Astrocyte (in vitro differentiated cells and primary cell): ENCODE results near the gene FKBP7.

Experiments used
- EZH2 ChIP-seq: IDR thresholded peaks from 2 replicates; pipeline ENCODE4 v1.6.1; 2012; ENCODE audit warnings: mild to moderate bottlenecking, low read length, inconsistent platforms; ENCODE audit not compliant: insufficient read depth
- TF ChIP-seq, protein P1 (sequence below): IDR thresholded peaks from 2 replicates; pipeline ENCODE4 v1.5.1; 2011; ENCODE audit warnings: low read depth, mild to moderate bottlenecking, inconsistent platforms, low read length, moderate library complexity; ENCODE audit not compliant: insufficient read depth

DNA sequence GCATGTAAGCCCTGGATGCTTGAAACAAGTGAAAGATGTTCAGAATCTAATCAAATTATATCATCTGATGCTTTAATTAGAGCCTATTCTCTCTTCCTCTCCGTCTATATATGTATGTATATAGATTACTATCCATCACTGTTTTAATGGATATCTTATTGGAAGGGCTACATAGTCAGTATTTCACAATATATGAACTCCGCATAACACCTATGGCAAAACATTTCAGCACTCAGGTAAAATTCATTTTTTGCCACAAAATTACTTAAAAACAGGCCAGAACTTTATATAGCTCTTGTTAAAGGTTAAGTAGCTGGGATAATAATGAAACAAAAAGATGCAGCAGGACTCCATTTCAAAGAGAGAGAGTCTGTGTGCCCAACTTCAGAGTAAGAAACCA, 26.1 kb downstream of the FKBP7 start:
- TF ChIP-seq EZH2, result no peak
- TF ChIP-seq, protein P1, sequence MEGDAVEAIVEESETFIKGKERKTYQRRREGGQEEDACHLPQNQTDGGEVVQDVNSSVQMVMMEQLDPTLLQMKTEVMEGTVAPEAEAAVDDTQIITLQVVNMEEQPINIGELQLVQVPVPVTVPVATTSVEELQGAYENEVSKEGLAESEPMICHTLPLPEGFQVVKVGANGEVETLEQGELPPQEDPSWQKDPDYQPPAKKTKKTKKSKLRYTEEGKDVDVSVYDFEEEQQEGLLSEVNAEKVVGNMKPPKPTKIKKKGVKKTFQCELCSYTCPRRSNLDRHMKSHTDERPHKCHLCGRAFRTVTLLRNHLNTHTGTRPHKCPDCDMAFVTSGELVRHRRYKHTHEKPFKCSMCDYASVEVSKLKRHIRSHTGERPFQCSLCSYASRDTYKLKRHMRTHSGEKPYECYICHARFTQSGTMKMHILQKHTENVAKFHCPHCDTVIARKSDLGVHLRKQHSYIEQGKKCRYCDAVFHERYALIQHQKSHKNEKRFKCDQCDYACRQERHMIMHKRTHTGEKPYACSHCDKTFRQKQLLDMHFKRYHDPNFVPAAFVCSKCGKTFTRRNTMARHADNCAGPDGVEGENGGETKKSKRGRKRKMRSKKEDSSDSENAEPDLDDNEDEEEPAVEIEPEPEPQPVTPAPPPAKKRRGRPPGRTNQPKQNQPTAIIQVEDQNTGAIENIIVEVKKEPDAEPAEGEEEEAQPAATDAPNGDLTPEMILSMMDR, result no peak
